IPS-NIHi11 (cell line): ENCODE data around the gene SLC16A12.

ENCODE experiments used
- DNase-seq: peaks from one replicate; pipeline ENCODE4 v3.0.0; 2012; ENCODE audit warnings: mixed read lengths, low spot score

SLC16A12 gene, protein sequence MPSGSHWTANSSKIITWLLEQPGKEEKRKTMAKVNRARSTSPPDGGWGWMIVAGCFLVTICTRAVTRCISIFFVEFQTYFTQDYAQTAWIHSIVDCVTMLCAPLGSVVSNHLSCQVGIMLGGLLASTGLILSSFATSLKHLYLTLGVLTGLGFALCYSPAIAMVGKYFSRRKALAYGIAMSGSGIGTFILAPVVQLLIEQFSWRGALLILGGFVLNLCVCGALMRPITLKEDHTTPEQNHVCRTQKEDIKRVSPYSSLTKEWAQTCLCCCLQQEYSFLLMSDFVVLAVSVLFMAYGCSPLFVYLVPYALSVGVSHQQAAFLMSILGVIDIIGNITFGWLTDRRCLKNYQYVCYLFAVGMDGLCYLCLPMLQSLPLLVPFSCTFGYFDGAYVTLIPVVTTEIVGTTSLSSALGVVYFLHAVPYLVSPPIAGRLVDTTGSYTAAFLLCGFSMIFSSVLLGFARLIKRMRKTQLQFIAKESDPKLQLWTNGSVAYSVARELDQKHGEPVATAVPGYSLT

DNA sequence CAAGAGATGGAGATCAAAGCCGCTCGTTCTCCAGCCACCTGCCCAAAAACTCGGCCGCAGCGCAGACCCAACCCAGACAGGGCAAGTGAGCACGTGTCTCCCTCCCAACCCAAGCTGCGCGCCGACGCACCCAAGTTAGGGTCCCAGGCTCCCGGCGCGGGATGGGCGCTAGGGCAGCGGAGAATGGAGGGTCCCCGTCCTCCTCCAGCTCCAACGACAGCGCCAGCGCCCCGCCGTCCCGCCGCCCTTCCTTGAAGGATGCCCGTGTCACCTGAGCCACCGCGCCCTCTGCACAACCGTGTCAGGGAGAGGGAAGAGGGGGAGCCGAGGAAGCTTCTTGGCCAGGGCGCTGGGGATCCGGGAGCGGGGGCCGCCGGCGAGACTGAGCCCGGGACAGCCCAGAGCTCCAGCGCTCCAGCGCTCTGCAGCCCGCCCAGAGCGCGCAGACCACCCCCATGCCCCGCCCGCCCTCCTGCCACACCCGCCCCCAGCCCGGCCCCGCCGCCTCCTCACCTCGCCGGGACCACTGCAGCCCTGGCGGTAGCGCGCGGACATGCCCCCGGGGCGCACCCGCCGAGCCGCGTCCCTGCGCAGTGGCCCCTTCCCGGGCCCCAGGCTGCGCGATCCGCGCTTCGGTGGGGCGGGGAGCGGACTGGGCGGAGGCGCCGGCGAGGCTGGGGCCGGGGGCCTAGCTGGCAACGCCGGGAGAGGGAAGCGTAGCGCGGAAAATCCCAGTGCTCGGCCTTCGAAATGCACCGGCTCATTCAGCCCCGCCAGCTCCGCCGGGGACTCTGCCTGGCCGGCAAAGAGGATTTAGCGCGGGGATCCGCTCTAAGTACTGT is at the start of gene SLC16A12:
SLC16A12 (minus strand) TSS at position 424 of the 842 bp plus-strand sequence. CDS start 73,016 bp downstream, outside the sequence.
- DNase-seq = peak; percentile 79

DNA sequence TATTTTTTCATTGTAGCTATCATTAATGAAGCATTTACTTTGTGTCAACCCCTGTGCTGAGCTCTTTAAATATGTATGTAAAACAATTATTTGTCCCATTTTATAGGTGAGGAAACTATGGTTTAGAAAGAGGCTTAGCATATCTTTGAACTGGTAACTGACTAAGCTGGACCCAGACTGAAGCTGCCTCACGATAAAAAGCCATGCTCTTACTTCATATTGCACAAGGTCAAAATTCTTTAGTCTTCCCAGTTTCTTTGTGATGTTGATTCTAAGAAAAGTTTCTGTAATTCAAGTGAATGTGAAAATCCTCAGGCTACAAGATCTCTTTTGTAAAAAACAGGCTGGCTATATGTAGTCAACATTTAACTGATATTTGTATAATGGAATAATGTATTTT is 46.6 kb upstream of the SLC16A12 start:
- DNase-seq = no peak

DNA sequence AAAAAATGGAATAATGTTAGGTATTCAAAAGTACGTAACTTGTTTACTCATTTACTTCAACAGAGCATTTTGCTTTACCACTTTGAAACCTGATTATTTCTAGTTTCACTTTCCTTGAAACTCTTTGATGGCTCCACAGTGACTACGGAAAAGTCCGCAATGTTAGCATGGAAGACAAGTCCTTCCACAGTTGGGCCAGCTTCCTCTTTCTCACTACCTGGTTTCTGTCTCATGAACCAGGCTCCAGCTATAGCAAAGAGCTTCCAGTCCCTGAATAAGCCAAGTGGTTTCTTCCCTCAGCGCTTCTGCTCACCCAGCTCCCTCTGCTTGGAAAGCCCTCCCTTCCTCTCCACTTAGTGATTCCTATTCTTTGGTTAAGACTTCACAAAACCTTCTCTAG is 44.8 kb upstream of the SLC16A12 start:
- no peak for DNase-seq

DNA sequence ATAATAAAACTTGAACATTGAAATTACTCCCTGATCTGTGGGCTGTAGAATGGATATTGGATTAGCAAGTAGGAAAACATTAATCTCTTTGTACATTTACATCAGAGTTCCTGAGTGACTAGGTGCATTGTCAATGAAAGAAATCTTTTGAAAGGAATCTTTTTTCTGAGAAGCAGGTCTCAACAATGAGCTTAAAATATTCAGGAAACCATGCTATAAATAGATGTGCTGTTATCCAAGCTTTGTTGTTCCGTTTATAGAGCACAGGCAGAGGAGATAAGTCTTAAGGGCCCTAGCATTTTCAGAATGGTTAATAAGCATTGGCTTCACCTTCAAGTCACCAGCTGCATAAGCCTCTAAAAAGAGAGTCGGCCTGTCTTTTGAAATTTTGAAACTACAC is 41.3 kb upstream of the SLC16A12 start:
- no peak for DNase-seq

DNA sequence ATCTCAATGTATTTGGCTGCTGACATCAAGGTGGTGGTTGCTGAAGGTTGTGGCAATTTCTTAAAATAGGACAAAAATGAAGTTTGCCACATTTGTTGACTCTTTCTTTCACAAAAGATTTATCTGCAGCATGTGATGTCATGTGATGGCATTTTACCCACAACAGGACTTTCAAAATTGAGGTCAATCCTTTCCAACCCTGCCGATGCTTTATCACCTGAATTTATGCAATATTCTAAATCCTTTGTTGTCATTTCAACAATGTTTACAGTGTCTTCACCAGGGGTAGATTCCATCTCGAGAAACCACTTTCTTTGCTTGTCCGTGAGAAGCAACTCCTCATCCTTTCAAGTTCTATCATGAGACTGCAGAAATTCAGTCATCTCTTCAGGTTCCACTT is 40.6 kb upstream of the SLC16A12 start:
- no peak for DNase-seq

DNA sequence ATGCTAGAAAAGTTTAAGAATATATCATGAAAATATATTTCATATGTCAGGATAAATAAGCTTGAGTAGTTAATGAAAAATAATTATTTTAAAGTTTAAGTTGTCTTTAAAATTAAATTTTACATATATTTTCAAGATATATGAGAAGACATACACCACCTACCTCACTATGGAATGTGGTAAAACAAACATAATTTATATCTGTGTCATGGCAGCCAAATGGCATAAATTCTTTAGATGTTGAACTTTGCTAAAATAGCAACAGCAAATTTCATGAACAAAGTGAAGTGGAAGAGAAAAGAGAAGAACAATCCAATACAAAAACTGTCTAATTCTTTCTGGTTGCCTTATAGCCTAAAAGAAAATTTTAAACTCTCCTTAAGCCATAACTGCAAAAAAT is 39.6 kb upstream of the SLC16A12 start:
- no peak for DNase-seq

DNA sequence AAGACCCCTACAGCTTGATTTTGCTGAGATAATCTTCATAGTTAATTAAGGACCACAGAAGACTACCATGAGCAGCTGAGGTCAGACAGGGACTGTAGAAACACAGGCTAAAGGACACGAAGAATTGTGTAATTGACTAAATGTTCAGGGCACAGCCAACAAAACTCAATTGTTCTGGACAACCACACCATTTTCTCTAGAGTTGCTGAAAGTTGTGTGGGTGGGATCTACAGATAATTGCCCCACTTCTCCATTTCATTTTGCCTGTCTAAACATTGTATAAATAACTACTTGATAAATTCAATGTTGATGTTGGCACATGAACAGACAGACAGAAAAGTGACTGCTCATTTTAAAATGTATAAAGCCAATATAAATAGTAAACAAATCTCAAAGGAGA is 39.0 kb upstream of the SLC16A12 start:
- DNase-seq = no peak

DNA sequence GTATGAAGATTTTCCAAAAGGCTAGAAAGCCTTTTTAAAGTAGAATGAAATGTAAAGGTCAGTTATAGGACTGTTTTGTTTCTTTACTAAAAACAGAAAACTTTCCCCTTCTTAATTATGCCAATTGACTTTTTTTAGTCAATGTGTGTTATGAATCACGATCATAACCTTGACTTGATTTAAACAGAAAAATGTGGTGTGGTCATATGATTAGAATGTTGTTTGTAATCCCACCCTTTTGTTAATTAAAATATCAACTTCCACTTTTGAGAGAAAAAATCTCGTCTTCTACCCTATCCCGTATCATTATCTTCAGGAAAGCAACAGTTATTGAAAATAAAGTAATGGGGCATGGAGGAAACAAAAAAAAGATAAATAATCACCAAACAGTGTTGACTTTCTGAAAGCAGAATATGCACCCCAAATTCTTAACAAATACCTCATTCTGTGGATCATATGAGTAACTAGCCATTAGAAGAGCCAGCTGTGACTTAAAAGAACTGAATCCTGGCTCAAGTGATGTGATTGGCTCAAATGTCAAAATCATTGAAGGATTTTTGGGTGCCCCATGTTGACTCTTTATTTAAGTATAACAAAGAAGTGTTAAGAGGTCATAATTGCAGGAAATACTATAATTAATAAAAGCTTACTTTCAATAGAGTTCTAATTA is 32.3 kb upstream of the SLC16A12 start:
- DNase-seq = no peak

DNA sequence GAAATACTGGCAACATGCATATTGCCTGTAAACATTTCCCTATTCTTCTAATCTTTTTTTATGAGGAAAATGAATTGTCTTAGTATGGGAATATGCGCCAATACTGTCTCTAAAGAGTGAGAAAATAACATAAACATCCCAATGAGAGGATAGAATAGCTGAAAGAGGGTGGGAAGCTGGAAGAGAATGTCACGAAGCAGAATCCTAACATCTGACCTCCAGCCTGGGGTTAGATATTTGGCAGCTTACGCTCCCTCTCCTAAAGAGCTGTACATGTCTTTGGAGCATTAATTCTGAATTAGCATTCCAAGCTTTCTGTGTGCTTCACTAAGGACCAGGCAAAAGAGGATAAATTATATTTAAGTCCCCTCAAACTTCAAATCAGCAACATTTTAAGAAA is 31.6 kb upstream of the SLC16A12 start:
- no peak for DNase-seq

DNA sequence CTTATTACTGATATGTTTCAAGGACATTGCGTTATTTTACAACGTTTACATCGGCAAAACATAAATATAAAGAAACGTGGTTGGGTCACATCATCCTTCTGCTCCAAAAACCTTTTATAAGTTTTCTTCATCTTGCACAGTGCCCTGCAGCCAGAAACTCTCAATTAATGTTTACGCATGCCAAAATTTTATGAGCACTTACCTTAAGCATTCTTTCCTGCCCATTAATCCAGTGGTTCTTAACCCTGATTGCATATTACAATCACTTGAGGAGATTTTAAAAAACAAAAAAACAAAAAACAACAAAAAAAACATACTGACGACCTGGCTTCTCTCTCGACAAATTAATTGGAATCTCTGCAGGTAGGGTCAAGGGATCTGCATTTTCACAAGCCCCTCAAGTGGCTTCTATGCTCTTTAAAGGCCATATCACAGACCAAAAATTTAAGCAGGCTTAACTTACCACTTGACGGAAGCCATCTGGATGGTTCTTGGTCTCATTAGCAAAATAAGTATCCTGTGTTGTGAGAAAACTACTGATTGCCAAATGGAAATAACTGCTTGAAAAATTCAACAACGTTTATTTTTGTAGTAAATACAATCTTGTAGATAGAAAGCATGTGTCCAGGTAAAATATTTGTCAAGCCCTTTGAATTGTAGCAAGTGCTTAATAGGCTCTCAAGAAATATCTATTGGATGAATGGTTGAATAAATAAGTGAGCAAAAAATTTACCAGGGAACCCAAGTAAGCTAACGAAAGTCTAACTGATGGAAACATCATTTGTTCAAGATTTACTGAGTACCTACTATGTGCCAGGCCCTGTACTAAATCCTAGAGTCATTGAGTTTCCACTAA is 30.9 kb upstream of the SLC16A12 start:
- no peak for DNase-seq

DNA sequence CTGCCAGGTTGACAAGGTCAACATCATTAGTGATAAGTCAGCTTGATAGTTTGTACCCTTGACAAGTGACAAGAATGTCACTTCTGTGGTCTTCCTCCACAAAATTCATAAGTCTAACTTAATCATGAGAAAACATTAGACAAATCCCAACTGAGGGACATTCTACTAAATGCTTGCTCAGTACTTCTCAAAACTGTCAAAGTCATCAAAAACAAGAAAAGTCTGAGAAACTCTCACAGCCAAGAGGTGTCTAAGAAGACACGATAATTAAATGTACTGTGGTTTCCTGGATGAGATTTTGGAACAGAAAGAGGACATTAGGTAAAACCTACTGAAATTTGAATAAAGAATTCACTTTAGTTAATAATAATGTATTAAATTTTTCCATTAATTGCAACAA is 29.8 kb upstream of the SLC16A12 start:
- DNase-seq = no peak

DNA sequence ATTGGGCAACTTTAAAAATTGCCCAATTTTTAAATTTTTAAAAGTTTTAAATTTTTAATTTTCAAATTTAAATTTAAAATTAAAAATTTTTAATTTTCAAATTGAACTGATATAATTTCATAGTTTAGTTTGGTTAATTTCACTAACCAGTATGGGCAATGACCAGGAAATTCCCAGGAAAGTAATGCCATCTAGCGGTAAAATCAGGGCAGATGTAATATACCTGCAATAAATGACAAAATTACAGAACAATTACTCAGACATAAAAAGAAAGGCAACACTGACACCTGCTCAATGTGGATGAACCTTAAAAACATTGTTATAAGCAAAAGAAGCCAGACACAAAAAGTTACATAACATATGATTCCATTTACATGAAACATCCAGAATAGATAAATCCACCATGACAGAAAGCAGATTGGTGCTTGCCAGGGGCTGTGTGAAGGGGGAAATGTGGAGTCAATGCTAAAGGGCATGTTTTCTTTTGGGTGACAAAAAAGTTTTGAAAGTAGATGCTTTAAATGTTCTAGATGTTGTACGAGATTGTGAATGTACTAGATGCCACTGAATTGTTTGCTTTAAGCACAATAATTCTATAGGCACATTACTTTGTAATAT is 28.6 kb upstream of the SLC16A12 start:
- DNase-seq = peak; percentile 71

DNA sequence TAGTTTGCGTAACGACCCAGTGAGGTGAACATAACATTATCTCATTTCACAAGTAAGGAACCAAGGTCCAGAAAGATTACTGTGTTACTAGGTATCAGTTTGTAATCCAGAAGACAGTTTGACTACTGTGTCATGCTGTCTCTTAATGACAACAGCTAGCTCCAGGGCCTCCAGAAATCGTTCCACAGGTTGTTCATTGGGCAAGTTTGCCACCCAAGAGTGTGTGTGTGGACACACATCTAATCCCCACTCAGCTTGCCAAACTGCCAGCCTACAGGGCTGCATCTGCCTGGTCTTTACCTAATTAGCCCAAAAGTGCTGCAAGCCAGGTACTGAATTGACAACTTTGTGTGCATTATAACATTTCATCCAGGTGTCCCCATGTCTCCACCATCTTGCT is 27.9 kb upstream of the SLC16A12 start:
- DNase-seq = no peak

DNA sequence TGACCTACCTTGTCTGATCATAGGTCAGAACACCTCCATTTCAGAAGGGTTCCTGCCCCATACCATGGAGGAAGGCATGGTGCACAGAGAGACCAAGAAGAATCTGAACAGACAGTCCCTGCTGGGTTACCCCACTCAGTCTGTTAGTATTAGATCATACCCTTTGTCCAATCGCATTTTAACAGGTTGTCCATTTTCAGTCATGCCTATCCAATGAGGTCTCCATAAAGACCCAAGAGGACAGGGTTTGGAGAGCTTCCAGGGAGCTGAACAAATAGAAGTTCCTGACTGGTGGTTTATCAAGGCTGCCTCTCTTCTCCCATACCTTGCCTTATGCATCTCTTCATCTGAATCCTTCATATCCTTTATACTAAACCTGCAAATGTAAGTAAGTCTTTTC is 21.2 kb upstream of the SLC16A12 start:
- DNase-seq = no peak

DNA sequence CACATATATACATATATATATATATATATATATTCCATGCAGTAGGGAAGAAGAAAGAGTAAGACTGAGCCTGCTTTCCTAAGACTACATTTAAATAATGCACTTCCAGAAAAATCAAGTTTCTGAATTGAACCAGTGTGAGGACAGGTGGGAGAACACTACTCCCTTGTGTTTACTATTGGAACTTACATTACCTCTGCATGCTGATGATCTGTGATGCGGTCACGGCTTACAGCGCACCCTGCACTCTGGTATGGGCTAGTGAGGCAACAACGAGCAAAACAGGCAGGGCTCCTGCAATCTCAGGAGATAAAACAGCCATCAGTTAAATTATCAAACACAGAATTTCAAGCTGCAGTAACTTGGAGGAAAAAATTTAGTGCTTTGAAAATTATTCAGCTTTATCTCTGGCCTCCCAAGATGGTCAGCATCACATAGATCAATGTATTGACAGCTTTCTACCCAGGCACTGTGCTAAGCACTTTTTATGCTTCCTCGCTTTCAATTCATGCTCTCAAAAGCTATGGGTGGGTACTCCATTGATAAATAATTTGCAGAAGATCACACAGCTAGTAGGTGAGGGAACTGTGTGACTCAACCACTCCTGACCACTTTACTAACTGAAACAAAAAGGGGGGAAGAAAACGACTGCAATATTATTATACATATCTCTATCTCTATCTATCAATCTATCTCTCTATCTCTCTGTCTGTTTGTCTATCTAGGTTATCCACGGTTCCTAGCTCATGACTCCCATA is 20.5 kb upstream of the SLC16A12 start:
- DNase-seq = no peak

DNA sequence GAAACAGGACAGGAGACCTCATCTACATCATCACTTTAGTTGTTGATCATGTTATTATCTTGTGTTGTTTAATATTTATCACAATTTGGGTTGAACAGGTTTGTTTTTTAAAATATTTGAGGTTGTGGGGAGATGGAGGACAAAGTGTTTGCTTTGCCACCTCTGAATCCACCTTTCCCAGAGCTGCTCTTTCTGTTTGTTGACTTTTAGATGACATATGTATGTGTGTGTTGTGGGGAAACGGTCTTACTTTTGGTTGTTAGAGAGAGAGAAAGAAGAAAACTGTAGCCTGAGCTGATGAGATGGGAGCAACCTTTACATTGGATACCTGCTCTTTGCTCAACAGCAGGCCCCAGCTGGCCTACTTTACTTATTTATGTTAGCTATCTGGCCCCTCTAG is 19.0 kb upstream of the SLC16A12 start:
- DNase-seq = no peak

DNA sequence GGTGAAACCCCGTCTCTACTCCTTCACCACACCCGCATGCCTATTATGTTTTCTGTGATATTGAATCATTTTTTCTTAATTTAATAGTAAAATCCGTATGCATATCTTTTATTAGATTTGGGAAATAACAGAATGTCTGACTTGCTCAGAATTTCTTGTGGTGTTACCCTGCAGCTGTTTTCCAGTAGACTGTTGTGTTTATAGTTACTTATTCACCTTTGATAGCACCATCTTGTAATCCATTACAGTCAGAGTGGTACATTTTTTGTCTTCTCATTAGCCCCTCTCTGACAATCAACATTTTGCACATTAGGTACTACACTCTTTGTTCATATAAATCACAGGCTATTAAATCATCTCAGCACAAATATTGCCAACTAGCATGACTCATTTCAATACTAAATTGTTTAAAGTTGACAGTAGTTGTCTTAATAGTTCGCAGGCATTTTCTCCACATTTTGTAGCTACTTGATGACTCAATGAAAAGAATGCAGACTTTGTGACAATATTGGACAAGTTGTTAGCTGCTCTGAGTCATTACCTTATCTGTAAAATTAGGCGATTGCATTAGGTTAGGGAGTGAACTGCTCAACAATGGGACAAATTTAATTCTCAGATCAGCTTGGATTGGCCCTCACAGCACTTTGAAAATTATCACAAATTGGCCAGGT is 17.8 kb upstream of the SLC16A12 start:
- DNase-seq = no peak

DNA sequence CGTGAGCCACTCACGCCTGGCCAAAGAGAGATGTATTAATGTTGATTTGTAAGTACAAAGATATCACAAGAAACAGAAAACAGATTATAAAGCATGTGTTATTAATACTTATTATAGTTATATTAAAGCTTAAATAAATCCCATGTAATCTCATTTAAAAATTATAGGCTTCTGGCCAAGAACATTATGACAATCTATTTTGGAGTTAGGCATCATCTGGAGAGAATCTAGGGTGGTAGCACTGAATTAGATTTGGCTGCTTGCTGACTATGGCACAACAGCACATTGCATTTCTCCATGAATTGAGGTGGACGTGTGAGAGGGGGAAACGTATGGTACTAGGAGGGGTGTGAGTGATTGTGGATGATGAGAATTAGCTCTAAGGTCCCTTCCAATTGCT is 16.8 kb upstream of the SLC16A12 start:
- no peak for DNase-seq

DNA sequence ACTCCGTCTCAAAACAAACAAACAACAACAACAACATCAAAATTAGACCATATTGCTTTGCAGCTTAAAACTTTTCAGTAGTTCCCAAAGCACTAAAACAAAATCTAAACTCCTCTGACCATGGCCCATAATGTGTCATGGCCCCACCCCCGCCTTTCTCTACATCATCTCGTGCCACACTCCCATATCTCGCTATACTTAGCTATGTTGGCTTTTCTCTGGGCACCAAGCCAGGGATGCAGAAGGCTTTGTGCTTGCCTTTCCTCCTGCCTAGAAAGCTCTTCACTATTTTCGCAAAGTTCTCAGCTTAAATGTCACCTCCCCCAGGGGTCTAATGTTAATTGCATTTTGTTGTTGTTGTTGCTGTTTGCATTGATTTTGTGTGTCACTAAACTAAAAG is 15.1 kb upstream of the SLC16A12 start:
- DNase-seq = no peak

DNA sequence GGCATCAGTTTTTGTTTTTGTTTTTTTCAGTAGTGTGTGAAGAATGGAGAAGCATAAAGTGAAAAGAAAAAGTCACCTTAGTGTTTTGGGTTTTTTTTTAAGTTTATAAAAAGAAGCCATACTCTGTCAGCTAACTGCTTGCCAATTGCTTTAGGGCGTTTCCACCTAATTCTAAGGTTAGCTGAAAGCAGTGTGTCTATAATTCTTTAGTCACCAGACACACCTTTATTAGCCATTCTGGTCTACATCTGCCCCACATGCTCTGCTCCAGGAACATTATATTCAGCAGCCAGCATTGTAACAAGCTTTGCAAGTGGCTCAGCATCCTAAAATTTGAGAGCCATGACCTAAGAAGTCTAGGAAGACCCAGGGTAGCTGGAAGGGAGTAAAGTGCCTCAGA is 14.1 kb upstream of the SLC16A12 start:
- no peak for DNase-seq
